ENCODE results near the gene DHRS11. TPM values are rescaled to one million over a fixed set of nuclear protein-coding genes. Genes with fewer than 3 reads are reported as not detected.

Gene DHRS11
- total RNA-seq, 1 donor from 2014 or later, result 30.0 TPM

DNA sequence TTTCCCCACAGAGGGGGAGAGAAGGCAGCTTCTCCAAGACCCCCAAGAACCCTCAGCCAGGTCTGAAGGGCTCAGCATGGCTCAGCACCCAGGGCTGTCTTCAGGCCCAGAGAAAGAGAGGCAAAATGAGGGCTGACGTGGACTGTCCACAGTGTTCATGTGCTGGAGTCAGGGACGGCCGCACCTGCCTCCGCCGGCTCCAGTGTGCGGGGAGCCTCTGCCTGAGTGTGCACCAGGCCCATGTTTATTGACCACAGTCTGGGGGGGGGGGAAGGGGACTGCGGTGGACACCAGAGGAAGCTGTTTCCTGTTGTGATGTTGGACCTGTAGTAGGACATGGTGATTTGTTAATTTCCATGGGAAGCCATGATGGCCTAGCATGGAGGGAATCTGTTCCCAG lies 16.6 kb downstream of the DHRS11 start:
- DNase-seq (ENCODE audit: extremely low spot score, unreplicated experiment), result no peak
- Mint-ChIP-seq H3K27ac (no peak overlapping the region), H3K4me3 (no peak overlapping the region), H3K4me1 (ENCODE audit: unreplicated experiment) (peaks cover 24% of the 10 kb centered on the region), H3K9me3 (no peaks in the 10 kb centered on the region), H3K36me3 (no peaks in the 10 kb centered on the region), H3K27me3 (no peaks in the 10 kb centered on the region)
- TF ChIP-seq, protein P1, sequence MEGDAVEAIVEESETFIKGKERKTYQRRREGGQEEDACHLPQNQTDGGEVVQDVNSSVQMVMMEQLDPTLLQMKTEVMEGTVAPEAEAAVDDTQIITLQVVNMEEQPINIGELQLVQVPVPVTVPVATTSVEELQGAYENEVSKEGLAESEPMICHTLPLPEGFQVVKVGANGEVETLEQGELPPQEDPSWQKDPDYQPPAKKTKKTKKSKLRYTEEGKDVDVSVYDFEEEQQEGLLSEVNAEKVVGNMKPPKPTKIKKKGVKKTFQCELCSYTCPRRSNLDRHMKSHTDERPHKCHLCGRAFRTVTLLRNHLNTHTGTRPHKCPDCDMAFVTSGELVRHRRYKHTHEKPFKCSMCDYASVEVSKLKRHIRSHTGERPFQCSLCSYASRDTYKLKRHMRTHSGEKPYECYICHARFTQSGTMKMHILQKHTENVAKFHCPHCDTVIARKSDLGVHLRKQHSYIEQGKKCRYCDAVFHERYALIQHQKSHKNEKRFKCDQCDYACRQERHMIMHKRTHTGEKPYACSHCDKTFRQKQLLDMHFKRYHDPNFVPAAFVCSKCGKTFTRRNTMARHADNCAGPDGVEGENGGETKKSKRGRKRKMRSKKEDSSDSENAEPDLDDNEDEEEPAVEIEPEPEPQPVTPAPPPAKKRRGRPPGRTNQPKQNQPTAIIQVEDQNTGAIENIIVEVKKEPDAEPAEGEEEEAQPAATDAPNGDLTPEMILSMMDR (conservative IDR thresholded peaks at IDR 0.05), result no peak

DNA sequence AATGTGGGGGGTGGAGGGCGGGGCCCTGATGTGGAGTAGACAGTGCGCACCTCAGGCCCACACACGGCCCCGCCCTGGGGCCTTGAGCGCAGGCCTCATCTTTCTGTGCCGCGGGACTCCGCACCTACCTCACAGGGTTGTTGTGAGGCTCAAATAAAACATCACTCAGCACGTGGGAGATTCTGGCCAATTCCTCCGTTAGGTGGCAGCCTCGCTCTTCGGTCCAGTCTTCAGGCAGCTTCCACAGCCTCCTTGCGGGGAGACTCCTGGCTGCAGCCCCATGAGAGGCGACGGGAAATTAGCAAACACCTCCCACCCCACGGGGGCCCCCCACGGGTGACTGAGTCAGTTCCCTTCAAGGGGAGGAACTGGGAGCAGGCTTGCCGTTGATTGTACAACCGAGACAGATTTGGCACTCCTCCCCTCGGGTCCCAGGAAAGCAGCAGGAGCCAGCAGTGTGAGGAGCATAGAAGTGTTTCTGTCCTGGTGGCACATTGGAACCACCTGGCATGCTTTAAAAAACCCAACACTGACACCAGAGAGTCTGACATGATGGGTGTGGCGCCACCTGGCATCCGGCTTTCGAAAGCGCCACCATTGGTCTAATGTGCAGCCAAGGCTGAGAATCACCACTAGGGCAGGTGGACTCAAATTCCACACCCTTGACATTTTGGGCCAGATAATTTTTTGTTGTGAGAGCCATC lies 17.3 kb downstream of the DHRS11 start:
- H3K27ac Mint-ChIP-seq, result no peak overlapping the region
- no peaks in the 10 kb centered on the region for H3K27me3 Mint-ChIP-seq
- no peaks in the 10 kb centered on the region for H3K9me3 Mint-ChIP-seq
- H3K36me3 Mint-ChIP-seq, result no peaks in the 10 kb centered on the region
- no peak overlapping the region for H3K4me3 Mint-ChIP-seq
- H3K4me1 Mint-ChIP-seq (ENCODE audit: unreplicated experiment), result peaks cover 22% of the 10 kb centered on the region
- TF ChIP-seq, protein P1 (conservative IDR thresholded peaks at IDR 0.05), result peak; percentile 62
- DNase-seq (ENCODE audit: extremely low spot score, unreplicated experiment), result no peak

DNA sequence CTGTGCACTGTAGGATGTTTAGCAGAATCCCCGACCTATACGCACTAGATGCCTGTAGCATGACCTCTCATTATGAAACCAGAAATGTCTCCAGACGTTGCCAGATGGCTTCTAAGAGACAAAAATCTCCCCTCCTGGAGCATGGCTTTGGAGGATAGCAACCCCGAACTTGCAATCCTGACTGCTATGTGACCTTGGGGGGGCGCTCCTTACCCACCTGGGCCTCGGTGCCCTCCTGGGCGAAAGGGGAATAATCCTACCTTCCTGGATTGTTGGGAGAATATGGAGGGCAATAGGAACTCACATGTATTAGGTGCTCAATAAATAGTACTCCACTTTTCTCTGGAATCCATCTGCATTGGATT lies 17.8 kb downstream of the DHRS11 start:
- H3K27ac Mint-ChIP-seq, result no peak overlapping the region
- no peak overlapping the region for H3K4me3 Mint-ChIP-seq

DNA sequence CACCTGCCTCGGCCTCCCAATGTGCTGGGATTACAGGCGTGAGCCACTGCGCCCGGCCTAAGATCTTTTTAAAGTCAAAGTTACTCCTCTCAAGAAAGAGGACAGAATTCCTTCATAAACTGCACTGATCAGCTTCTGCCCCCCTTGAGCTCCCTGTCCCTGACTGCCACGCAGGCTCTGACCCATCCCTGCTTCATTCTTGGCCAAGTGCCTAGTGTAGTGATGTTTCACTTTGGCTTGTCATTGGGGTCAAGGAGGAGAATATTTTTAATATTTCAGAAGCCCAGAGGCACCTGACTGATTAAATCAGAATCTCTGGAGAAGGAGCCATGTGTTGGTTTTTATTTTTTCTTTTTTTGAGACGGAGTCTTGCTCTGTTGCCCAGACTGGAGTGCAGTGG lies 18.8 kb downstream of the DHRS11 start:
- no peak overlapping the region for H3K27ac Mint-ChIP-seq
- peaks cover 12% of the 10 kb centered on the region for H3K4me1 Mint-ChIP-seq (ENCODE audit: unreplicated experiment)
- TF ChIP-seq, protein P1 (conservative IDR thresholded peaks at IDR 0.05), result no peak
- H3K36me3 Mint-ChIP-seq, result no peaks in the 10 kb centered on the region
- peaks cover 3% of the 10 kb centered on the region for H3K27me3 Mint-ChIP-seq
- H3K9me3 Mint-ChIP-seq, result no peaks in the 10 kb centered on the region
- H3K4me3 Mint-ChIP-seq, result no peak overlapping the region
- no peak for DNase-seq (ENCODE audit: extremely low spot score, unreplicated experiment)

More for the DNA sequence above, 17.8 kb downstream of the DHRS11 start:
- TF ChIP-seq, protein P1 (conservative IDR thresholded peaks at IDR 0.05), result no peak
- H3K4me1 Mint-ChIP-seq (ENCODE audit: unreplicated experiment), result peaks cover 17% of the 10 kb centered on the region
- no peaks in the 10 kb centered on the region for H3K9me3 Mint-ChIP-seq
- DNase-seq (ENCODE audit: extremely low spot score, unreplicated experiment), result no peak
- peaks cover 2% of the 10 kb centered on the region for H3K27me3 Mint-ChIP-seq
- H3K36me3 Mint-ChIP-seq, result no peaks in the 10 kb centered on the region

DNA sequence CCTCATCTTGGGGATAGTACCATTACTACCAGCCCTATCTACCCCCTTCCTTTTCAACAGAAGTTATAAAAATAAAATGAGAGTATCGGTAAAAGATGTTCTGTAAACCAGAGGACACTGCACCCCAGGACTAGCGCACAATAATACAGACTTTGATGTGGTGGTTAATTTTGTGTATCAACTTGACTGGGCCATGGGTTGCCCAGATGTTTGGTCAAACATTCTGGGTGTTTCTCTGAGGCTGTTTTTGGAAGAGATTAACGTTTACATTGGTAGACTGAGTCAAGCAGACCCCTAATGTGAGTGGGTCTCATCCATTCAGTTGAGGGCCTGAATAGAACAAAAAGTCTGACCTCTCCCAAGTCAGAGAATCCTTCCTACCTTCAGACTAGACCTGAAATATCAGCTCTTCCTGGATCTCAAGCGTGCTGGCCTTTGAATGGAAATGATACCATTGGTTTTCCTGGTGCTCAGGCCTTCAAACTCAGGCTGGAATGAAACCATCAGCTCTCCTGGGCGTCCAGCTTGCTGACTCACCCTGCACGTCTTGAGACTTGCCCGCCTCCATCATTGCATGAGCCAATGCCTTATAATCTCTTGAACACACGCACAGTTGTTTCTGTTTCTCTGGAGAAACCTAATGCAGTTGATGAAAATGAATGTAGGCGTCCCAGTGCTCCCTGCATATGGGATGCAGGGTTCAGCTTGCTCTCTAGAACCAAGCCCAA lies 19.8 kb downstream of the DHRS11 start:
- H3K36me3 Mint-ChIP-seq, result no peaks in the 10 kb centered on the region
- H3K27me3 Mint-ChIP-seq, result peaks cover 3% of the 10 kb centered on the region
- H3K4me1 Mint-ChIP-seq (ENCODE audit: unreplicated experiment), result peaks cover 5% of the 10 kb centered on the region
- no peak overlapping the region for H3K27ac Mint-ChIP-seq
- H3K9me3 Mint-ChIP-seq, result no peaks in the 10 kb centered on the region
- TF ChIP-seq, protein P1 (conservative IDR thresholded peaks at IDR 0.05), result no peak
- H3K4me3 Mint-ChIP-seq, result no peak overlapping the region
- no peak for DNase-seq (ENCODE audit: extremely low spot score, unreplicated experiment)

All from type B pancreatic cell (in vitro differentiated cells).